Mucosa of descending colon (tissue), 3 donors: ENCODE measurements around the gene PCDHA7. TPM values are rescaled to one million over a fixed set of nuclear protein-coding genes. Genes with fewer than 3 reads are reported as not detected.
"Not testable (repeated sequence)": the region's sequence is repeated elsewhere in the genome, so short reads cannot be mapped to it uniquely, and the experiment has no call there.

Source experiments
- ATAC-seq: fragments of 200-7000 bp; cut with Tn5 transposase; one replicate; pipeline ENCODE4 v1.9.1; 2020; ENCODE audit warnings: mild to moderate bottlenecking, moderate library complexity
- DNase-seq, 3 donors: peaks; one replicate each; pipeline ENCODE4 v3.0.0-alpha.2; 2020
- H3K36me3 ChIP-seq: fragments of 200-600 bp; one replicate; pipeline ENCODE4 v1.8.0; 2021; ENCODE audit warnings: low read depth, mild to moderate bottlenecking
- H3K4me1 ChIP-seq: fragments of 200-600 bp; one replicate; pipeline ENCODE4 v1.8.0; 2021; ENCODE audit warnings: low read depth, mild to moderate bottlenecking
- H3K4me3 ChIP-seq: fragments of 200-600 bp; one replicate; pipeline ENCODE4 v1.8.0; 2021; ENCODE audit warnings: mild to moderate bottlenecking
- H3K9me3 ChIP-seq: fragments of 200-600 bp; one replicate; pipeline ENCODE4 v1.8.0; 2021; ENCODE audit warnings: mild to moderate bottlenecking
- CTCF ChIP-seq: fragments of 200-600 bp; IDR thresholded peaks from one replicate; pipeline ENCODE4 v1.8.0; 2022; ENCODE audit warnings: antibody characterized with exemption, mild to moderate bottlenecking
- intact Hi-C, 2 donors: fragments of 100-400 bp; cut with DNase I in 1 of 2; cut with micrococcal nuclease in 1 of 2; formaldehyde crosslinking; loops; one replicate each; pipeline versions ENCODE4 v1.11.0 to v1.11.1; 2022; cut with DNase I, micrococcal nuclease
- total RNA-seq, 3 donors: library from RNA; stranded (reverse); fragmentation: NEBNext Ultra II Directional in 2 of 3; extraction: Animal tissue kit (Norgen Biotek cat#: 25700) in 2 of 3; gene quantifications; one replicate each; pipeline versions ENCODE4 v1.2.1 to v1.2.4, GENCODE V29; 2021 to 2023
- donor health status: DM: no; HTN: no; CAD: no; lungs with moderate emphysema.
- donor health status: DM: no; HTN: no; CAD: no.
- donor health status: DM: no; HTN: yes; CAD: no.

Gene PCDHA7
- total RNA-seq, 3 donors from 2014 or later, result 0.35 to 0.41 TPM; not detected in 1

- Histone ChIP-seq H3K4me1 (no peaks in the 10 kb centered on the region), H3K4me3 (no peak overlapping the region), H3K36me3 (no peaks in the 10 kb centered on the region), H3K9me3 (peaks cover 29% of the 10 kb centered on the region)
- ATAC-seq (no peak), DNase-seq (no peak)
- TF ChIP-seq CTCF, result no peak
- intact Hi-C loops, result no loop called here
These were observed 11.8 kb upstream of the PCDHA7 start for GRCh38 chr5:140822281-140822629.

GRCh38 chr5:140822969-140823368 is 11.1 kb upstream of the PCDHA7 start:
- H3K9me3 ChIP-seq, result peaks cover 35% of the 10 kb centered on the region
- ATAC-seq, intact Hi-C loops: not testable (repeated sequence)

GRCh38 chr5:140823475-140823874 is 10.6 kb upstream of the PCDHA7 start:
- DNase-seq (peak in 1 of 3 donors; percentile 44), ATAC-seq (no peak)
- Histone ChIP-seq H3K9me3 (peaks cover 40% of the 10 kb centered on the region), H3K4me3 (no peak overlapping the region), H3K36me3 (no peaks in the 10 kb centered on the region), H3K4me1 (no peaks in the 10 kb centered on the region)
- TF ChIP-seq CTCF, result no peak
- intact Hi-C loops, result no loop called here

More at GRCh38 chr5:140822969-140823368, 11.1 kb upstream of the PCDHA7 start:
- H3K4me3 ChIP-seq, H3K4me1 ChIP-seq, H3K36me3 ChIP-seq: not testable (repeated sequence)
- peak in 1 of 3 donors; percentile 36 for DNase-seq

- no peak within 1 kb of the TSS for H3K4me3 ChIP-seq
These were observed 6.2 kb upstream of the PCDHA7 start, which contains the start of gene PCDHA6 for GRCh38 chr5:140827704-140828361. Gene PCDHA6 (plus strand): TSS chr5:140827960. CDS start chr5:140828092, 132 bp downstream.

GRCh38 chr5:140828362-140828737 is 5.7 kb upstream of the PCDHA7 start:
- DNase-seq, result no peak
- Histone ChIP-seq H3K36me3 (no peaks in the 10 kb centered on the region), H3K4me1 (no peaks in the 10 kb centered on the region), H3K4me3 (no peak overlapping the region), H3K9me3 (peaks cover 39% of the 10 kb centered on the region)
- TF ChIP-seq CTCF, result no peak
- ATAC-seq, result no peak
- intact Hi-C loops, result no loop called here

More at GRCh38 chr5:140827704-140828361, 6.2 kb upstream of the PCDHA7 start, which contains the start of gene PCDHA6:
- no peak for TF ChIP-seq CTCF
- no peak for DNase-seq
- peaks cover 44% of the 10 kb centered on the region for H3K9me3 ChIP-seq
- no peak for ATAC-seq
- H3K36me3 ChIP-seq, result no peaks in the 10 kb centered on the region
- intact Hi-C loops, result no loop called here
- no peaks in the 10 kb centered on the region for H3K4me1 ChIP-seq

- H3K4me1 ChIP-seq, DNase-seq, H3K36me3 ChIP-seq, intact Hi-C loops, ATAC-seq, H3K4me3 ChIP-seq: not testable (repeated sequence)
- H3K9me3 ChIP-seq, result peaks cover 43% of the 10 kb centered on the region
These were observed 4.3 kb upstream of the PCDHA7 start for GRCh38 chr5:140829511-140830501.

- H3K4me1 ChIP-seq, H3K4me3 ChIP-seq, ATAC-seq, H3K36me3 ChIP-seq, intact Hi-C loops: not testable (repeated sequence)
- H3K9me3 ChIP-seq, result peaks cover 36% of the 10 kb centered on the region
- DNase-seq, result peak in 1 of 3 donors; percentile 33
These were observed 455 bp downstream of the PCDHA7 start for GRCh38 chr5:140834439-140835008.
